Tibial nerve (tissue), 4 donors: Measurements from ENCODE around the gene HPCA. TPM values are rescaled to one million over a fixed set of nuclear protein-coding genes. Genes with fewer than 3 reads are reported as not detected.

Experiments
- DNase-seq, 2 donors: peaks; one replicate each; pipeline ENCODE4 v3.0.0-alpha.2; 2019; ENCODE audit warnings: low spot score in 2 of 2
- H3K27ac ChIP-seq, 4 donors: fragments of 200-600 bp; sonication (generic) in 3 of 4; one replicate each; pipeline ENCODE4 v1.5.1; 2017 to 2019; ENCODE audit warnings: mild to moderate bottlenecking in 1 of 4
- H3K27me3 ChIP-seq, 2 donors: fragments of 200-600 bp; sonication (generic) in 1 of 2; one replicate each; pipeline versions ENCODE4 v1.5.1 to v1.6.0; 2017 to 2019
- H3K36me3 ChIP-seq, 3 donors: fragments of 200-600 bp; sonication (generic); one replicate each; pipeline ENCODE4 v1.5.1; 2018 to 2019
- H3K4me1 ChIP-seq, 4 donors: fragments of 200-600 bp; sonication (generic) in 3 of 4; one replicate each; pipeline ENCODE4 v1.5.1; 2017 to 2019
- H3K4me3 ChIP-seq, 4 donors: fragments of 200-600 bp; sonication (generic) in 3 of 4; one replicate each; pipeline ENCODE4 v1.5.1; 2017 to 2019; ENCODE audit warnings: mild to moderate bottlenecking in 1 of 4, moderate library complexity in 1 of 4
- H3K9me3 ChIP-seq, 4 donors: fragments of 200-600 bp; sonication (generic) in 3 of 4; one replicate each; pipeline ENCODE4 v1.5.1; 2017 to 2019
- CTCF ChIP-seq, 5 experiments: fragments of 200-600 bp in 3 of 5; fragments of 450-650 bp in 2 of 5; sonication (generic) in 3 of 5; IDR thresholded peaks; one replicate each; pipeline ENCODE4 v1.5.1; 2016 to 2019; ENCODE audit warnings: antibody characterized with exemption in 5 of 5, mild to moderate bottlenecking in 3 of 5, moderate library complexity in 2 of 5
- EP300 ChIP-seq, 2 donors: sonication (generic); formaldehyde crosslinking; IDR thresholded peaks; one replicate each; pipeline ENCODE4 v1.6.1; 2017; ENCODE audit warnings: antibody characterized with exemption in 2 of 2, mild to moderate bottlenecking in 1 of 2
- POLR2A ChIP-seq, 2 donors: fragments of 450-650 bp; IDR thresholded peaks; one replicate each; pipeline ENCODE4 v1.6.1; 2017; ENCODE audit warnings: antibody characterized with exemption in 2 of 2, mild to moderate bottlenecking in 2 of 2, moderate library complexity in 2 of 2
- WGBS, 2 donors: methylation state at CpG; one replicate each; pipeline ENCODE4 v1.1.5; 2018; 5-methylcytosine and 5-hydroxymethylcytosine counted together
- total RNA-seq, 4 donors: library from RNA; depleted of rRNA; stranded (reverse); fragments of >200 nt; gene quantifications; one replicate each; pipeline ENCODE4 v1.1.0, GENCODE V29; 2016

HPCA gene
- total RNA-seq, 4 donors from 2014 or later, result not detected

GRCh38 chr1:32896451-32896850 is 10.2 kb downstream of the HPCA start:
- no peak overlapping the region for H3K4me3 ChIP-seq
- TF ChIP-seq EP300 (IDR thresholded peaks at IDR 0.05) (no peak), CTCF (IDR thresholded peaks at IDR 0.05) (no peak), POLR2A (IDR thresholded peaks at IDR 0.05) (no peak)
- 71 to 82% methylated on average over 3 to 5 of the region's 5 CpGs for WGBS, 2 donors

GRCh38 chr1:32897082-32898049 is 11.1 kb downstream of the HPCA start:
- Histone ChIP-seq H3K9me3 (no peaks in the 10 kb centered on the region), H3K27me3 (peaks cover 0 to 36% of the 10 kb centered on the region in 2 donors), H3K4me1 (peaks cover 0 to 32% (median 6%) of the 10 kb centered on the region in 4 donors), H3K27ac (no peak overlapping the region), H3K4me3 (no peak overlapping the region), H3K36me3 (no peaks in the 10 kb centered on the region)
- no peak for DNase-seq
- TF ChIP-seq EP300 (IDR thresholded peaks at IDR 0.05) (no peak), CTCF (IDR thresholded peaks at IDR 0.05) (no peak), POLR2A (IDR thresholded peaks at IDR 0.05) (no peak)
- 65 to 78% methylated on average over 10 to 11 of the region's 11 CpGs for WGBS, 2 donors

More at GRCh38 chr1:32896451-32896850, 10.2 kb downstream of the HPCA start:
- DNase-seq, result no peak
- Histone ChIP-seq H3K9me3 (no peaks in the 10 kb centered on the region), H3K27ac (no peak overlapping the region), H3K4me1 (peaks cover 0 to 28% (median 6%) of the 10 kb centered on the region in 4 donors), H3K27me3 (peaks cover 0 to 36% of the 10 kb centered on the region in 2 donors), H3K36me3 (no peaks in the 10 kb centered on the region)

- TF ChIP-seq POLR2A (IDR thresholded peaks at IDR 0.05) (no peak), CTCF (IDR thresholded peaks at IDR 0.05) (no peak), EP300 (IDR thresholded peaks at IDR 0.05) (no peak)
- Histone ChIP-seq H3K4me3 (no peak overlapping the region), H3K27me3 (peaks cover 0 to 35% of the 10 kb centered on the region in 2 donors), H3K4me1 (peaks cover 0 to 26% (median 6%) of the 10 kb centered on the region in 4 donors), H3K9me3 (no peaks in the 10 kb centered on the region), H3K36me3 (no peaks in the 10 kb centered on the region), H3K27ac (no peak overlapping the region)
- WGBS, 2 donors, result 93 to 95% methylated on average over 8 to 9 of the region's 9 CpGs
- DNase-seq, result no peak
These were observed 11.8 kb downstream of the HPCA start for GRCh38 chr1:32898056-32898455.

- Histone ChIP-seq H3K9me3 (no peaks in the 10 kb centered on the region), H3K4me3 (no peak overlapping the region), H3K36me3 (no peaks in the 10 kb centered on the region), H3K4me1 (peaks cover 0 to 17% (median 3%) of the 10 kb centered on the region in 4 donors), H3K27ac (no peak overlapping the region), H3K27me3 (peaks cover 0 to 26% of the 10 kb centered on the region in 2 donors)
- DNase-seq, result no peak
- no peak for TF ChIP-seq EP300 (IDR thresholded peaks at IDR 0.05)
- no peak for TF ChIP-seq CTCF (IDR thresholded peaks at IDR 0.05)
- TF ChIP-seq POLR2A (IDR thresholded peaks at IDR 0.05), result no peak
- WGBS, 2 donors, result 90 to 93% methylated on average over 3 of the region's 3 CpGs
These were observed 12.7 kb downstream of the HPCA start for GRCh38 chr1:32898958-32899357.
